Measurements from ENCODE around the gene CEP104. TPM values are rescaled to one million over a fixed set of nuclear protein-coding genes. Genes with fewer than 3 reads are reported as not detected.
A peak's percentile ranks its signal among the peaks of the same experiment; 100 is the strongest.

CEP104 gene
- total RNA-seq, 1 experiment from 2014 or later = 17.5 TPM

DNA sequence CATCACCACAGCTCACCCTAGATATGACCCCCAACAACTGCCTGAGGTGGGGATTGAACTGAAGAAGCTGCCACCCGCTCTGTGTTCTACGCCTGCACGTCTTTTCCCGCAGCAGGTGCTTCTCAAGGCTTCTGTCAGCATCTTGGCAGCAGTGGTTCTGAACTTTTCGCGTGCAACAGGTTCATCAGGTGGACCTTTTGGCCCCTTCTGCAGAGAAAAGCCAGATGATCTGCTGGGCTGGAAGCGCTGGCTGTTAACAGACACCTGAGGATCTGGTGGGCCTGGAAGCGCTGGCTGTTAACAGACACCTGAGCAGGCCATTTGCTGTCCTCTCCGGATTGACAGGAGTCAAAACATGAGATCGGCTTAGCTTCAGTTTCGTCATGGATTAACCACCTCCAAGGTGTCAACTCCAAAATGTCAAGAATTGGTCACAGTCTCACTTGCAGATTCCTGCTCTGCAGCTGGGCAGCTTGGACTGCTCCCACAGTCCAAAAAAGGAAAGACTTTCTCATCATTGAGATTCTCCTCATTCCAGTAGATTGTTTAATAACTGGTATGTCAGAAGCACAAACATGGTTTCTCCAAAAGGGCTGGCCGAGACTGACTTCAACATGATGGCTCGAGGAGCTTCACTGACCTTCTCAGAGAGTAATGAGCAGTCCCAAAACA is 38.4 kb upstream of the CEP104 start:
- DNase-seq (ENCODE audit: low spot score) = no peak
- in situ Hi-C loops (cut with HindIII; ENCODE audit: low sequenced_read_pairs) = no loop called here

DNA sequence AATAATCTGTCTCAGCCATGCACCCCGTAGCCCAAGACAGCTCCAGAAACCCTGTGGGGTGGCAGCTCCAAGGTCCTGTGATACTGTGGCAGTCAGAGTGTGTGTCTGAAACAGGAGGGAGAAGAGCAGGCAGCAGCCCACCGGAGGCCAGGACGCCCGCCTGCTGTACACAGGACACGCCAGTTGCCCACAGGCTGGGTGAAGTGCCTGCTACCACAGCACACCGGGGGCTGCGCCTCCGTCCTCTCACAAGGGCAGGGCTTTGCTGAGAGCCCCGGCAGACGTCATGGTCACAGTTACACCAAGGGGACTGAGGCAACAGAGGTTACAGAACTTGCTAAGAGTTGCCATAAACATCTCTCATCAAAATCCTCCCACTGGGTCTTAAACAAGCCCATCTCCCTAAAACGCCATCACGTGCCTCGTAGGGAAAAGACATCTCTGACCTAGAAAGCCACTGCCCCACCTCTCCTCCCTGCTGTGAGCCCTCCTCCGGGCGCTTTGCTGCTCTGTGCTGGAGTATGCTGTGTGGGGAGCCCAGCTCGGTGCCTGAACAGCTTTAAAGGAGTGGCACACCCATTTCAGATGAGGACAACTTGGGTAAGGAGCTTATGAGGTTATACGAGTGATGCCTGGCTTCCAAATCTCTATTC is 37.7 kb upstream of the CEP104 start:
- no peak for DNase-seq (ENCODE audit: low spot score)
- in situ Hi-C loops (cut with HindIII; ENCODE audit: low sequenced_read_pairs) = no loop called here

DNA sequence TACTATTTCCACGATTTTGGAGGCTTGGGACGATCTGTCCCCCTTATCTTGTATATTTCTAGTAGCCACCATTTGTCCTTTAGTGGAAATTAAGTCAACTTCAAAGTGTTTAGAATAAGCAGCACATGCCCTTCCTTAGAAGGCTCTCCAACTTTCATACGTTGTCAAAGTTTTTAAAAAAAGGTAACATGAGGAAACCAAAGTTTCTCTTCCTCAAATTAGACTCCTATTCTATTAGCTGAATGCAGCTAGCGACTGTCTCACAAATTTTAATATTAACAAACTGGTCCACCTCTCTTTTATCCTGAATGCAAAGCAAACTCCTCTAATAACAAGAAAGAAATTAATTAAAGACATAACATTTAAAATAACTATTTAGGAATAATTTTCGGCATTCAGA is 36.2 kb upstream of the CEP104 start:
- no peak for DNase-seq (ENCODE audit: low spot score)
- in situ Hi-C loops (cut with HindIII; ENCODE audit: low sequenced_read_pairs) = no loop called here

DNA sequence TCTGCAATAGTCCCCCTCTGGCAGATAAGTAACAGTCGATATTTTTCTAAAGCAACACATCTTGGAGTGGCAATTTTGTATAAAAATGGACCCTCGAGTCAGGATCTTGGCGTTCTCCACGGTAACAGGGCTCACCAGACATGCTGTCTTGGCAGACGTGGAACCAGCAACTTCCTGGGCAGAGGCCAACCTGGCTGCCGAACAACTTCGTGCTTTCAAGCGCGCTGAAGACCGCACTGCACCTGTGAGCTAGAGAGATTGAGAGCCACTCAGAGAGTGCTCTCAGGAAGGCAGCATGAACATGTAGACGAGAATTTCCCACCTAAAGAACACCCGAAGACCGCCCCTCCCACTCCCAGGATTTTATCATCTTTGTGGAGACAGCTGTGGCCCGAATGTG is 35.7 kb upstream of the CEP104 start:
- in situ Hi-C loops (cut with HindIII; ENCODE audit: low sequenced_read_pairs) = no loop called here
- peak; percentile 67 for DNase-seq (ENCODE audit: low spot score)

DNA sequence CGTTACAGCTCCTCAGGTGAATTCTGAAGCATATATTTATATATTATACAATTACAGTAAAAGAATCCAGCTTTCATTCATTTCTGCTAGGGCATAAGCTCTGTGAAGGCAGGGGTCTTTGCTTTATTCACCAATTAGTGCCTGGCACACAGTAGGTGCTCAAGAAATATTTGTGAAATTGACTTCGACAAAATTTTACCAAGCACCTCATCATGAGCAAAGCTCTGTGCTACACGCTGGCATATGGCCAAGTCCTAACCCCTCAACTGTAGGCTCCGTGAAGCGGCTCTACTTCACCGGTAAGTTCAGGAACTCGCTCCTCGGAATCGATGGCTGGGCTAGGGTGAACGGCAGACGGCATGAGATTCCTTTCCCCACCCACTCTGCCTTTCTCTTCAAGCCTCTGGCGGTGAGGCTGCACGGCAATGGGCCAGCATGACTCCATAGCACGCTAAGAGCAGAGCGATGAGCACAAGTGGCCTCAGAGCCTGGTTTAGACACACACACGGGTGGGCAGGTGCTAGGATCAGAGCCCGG is 34.4 kb upstream of the CEP104 start:
- in situ Hi-C loops (cut with HindIII; ENCODE audit: low sequenced_read_pairs) = no loop called here
- DNase-seq (ENCODE audit: low spot score) = no peak

DNA sequence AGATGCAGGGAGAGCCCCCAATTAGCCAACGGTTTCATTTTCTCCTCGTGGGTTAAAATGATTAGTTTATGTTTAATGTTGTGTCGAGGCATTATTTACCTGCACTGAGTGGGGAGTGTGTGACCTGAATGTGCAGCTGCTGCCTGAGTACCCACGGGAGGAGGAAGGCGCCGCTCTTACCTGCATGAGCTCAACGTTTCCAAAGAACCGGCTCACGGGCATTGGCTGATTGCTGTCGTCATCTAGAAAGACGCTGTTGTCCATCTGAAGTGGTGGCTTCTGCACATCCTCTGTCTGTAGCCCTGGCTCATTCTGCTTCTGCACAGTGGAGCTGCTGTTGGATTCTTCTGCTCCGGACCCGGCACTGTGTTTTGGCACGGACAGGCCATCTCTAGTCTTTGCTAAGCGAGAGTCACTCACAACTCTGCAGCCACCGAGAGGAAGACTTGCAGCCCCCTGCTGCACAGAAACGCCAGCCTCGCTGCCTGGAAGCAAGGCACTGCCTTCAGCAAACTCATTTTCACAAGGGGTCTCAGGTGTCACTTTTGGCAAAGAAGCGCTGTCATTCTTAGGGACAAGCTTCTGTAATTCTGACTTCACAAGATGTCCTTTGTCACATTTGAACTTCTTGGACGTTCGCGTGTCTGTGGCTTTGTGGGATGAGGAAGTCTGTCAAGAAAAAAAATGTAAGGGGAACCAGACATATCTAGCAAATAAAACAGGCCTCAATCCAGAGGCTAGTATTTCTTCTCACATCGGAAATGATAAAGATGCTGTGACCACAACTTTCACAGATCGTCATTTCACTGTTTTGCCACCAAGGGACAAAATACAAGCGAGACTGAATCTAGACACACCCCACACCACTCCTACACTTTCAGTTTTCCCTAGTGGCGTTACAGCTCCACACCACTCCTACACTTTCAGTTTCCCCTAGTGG is 33.6 kb upstream of the CEP104 start:
- in situ Hi-C loops (cut with HindIII; ENCODE audit: low sequenced_read_pairs) = no loop called here
- no peak for DNase-seq (ENCODE audit: low spot score)

DNA sequence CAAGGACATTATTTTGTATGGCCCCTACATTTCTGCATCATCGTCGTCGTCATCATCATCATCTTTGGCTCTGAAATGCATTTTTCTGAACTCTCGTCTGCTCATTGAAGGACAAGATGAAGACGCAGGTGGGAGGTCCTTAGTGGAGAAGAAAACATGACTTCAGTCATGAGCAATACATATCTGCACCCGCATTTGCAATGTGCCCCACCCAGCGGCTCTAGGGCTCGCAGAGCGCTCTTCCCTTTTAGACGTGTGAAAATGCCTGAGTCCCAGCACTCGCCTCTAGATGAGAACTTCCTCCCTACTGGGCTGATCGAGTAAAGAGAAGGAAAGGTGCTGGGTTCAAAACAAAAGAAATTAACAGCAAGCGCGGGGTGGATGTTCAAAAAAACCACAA is 32.9 kb upstream of the CEP104 start:
- DNase-seq (ENCODE audit: low spot score) = no peak
- in situ Hi-C loops (cut with HindIII; ENCODE audit: low sequenced_read_pairs) = no loop called here

DNA sequence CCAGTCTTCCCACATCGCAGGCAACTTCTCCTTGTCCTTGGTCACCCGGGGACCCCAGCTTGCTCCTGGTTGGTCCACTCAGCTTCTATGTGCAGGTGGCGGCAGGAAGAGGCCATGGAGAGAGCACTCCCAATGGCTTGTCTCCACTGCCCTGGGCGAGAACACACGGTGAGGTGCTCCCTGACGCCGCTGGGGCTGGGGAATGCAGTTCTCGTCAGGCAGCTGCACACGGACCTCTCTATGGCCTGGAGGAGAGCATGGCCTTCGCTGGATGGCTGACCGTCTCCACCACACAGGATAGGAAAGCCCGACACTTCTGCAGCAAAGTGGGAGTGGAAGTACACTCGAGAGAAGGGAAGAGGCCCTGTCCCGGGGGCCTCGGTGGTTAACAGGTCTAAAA is 31.3 kb upstream of the CEP104 start:
- in situ Hi-C loops (cut with HindIII; ENCODE audit: low sequenced_read_pairs) = no loop called here
- no peak for DNase-seq (ENCODE audit: low spot score)

DNA sequence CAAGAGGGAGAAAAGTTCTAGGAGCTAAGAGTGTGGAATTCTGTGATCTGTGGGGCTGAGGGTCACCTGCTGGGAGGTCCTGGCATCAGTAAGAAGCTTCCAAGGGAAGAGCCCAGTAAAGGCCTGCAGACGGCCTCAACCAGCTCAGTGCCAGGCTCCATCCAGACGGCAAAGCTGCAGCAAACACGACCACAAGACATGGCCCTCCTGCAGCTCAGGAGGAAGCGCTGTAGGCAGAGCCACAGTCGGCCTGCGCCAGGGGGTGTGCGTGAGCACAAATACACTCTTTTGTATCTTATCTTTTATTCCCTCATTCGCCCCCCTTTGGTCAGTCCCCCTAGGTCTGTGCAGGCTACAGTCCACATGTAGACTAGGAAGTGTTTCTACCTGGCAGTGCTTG is 29.7 kb upstream of the CEP104 start:
- DNase-seq (ENCODE audit: low spot score) = no peak
- in situ Hi-C loops (cut with HindIII; ENCODE audit: low sequenced_read_pairs) = no loop called here

DNA sequence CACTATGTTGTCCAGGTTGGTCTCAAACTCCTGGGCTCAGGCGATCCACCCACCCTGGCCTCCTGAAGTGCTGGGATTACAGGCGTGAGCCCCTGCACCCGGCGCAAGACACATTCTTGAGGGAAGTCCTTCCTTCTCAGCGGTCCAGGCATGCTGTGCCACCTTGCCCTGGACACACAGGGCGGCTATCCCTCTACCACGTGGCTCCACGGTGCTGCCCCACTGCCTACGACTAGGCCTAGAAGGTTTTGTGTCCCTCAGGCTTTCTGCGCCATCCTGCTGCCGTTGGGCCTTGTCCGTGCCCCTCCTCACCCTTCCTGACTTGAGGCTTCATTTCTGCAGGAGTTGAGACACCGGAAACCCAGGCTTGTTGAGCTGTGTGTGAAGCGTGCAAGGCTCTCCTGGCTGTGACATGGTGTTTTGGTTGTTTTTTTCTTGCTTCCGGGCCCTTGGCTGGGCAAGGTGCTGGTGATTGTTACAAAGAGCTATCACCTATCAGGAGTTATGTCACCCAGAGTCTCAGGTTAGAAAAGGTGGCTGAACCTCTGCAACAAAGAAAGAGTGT is 29.2 kb upstream of the CEP104 start:
- in situ Hi-C loops (cut with HindIII; ENCODE audit: low sequenced_read_pairs) = no loop called here
- DNase-seq (ENCODE audit: low spot score) = no peak

DNA sequence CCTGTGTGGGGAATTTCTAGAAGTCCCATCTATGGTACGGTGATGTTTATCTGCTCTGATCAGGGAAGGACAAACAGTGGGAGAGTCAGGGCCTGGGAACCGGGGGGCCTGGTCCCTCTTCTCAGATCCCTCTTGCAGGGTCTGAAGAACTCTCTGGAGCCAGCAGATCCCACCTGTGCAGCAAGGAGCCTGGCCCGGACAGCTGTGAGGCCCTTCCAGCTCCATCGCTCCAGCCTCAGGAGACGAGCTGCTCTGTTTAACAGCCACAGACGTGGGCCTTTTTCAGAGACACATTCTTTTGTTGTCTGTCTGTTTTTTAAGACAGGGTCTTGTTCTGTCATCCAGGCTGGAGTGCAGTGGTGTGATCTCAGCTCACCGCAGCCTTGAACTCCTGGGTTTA is 28.6 kb upstream of the CEP104 start:
- DNase-seq (ENCODE audit: low spot score) = no peak
- in situ Hi-C loops (cut with HindIII; ENCODE audit: low sequenced_read_pairs) = no loop called here

DNA sequence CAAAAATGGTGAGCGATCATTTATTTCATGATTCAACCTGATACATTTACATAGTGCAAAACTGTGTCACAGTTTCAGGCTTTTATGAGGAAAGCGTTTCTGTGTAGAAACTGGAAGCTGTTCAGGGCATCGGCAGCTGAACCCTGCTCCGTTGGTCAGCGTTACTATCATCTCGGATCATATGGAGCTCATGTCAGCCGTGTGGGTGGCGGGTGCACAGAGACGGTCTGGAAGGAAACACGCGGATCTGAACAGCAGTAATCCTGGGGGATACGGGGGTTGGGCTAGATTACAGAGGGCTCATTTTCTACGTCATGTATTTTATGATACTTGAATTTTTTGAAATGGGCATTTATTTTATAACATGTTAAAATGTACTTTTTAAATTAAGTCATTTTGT is 28.0 kb upstream of the CEP104 start:
- in situ Hi-C loops (cut with HindIII; ENCODE audit: low sequenced_read_pairs) = no loop called here
- DNase-seq (ENCODE audit: low spot score) = no peak

DNA sequence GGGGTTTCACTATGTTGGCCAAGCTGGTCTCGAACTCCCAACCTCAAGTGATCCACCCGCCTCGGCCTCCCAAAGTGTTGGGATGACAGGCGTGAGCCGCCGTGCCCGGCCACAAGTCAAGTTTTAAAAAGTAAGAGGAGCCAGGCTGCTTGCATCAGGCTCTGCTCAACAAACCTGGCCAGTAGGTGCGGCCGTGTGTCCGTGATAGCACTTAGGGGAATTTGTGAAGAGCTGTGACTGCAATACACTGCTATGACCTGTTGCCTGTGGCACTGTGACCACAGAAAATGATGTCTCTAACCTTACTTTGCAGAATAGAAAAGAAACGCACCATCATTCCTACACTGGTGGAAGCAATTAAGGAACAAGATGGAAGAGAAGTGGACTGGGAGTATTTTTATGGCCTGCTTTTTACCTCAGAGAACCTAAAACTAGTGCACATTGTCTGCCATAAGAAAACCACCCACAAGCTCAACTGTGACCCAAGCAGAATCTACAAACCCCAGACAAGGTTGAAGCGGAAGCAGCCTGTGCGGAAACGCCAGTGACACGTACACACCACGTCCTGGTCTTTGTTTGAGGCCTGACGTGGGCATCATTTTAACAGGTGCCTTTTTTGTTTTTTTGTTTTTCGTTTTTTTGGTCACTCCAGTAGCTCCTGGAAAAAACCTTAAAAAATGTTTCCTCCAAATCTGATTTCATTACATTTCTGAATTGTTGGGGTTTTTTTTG is 26.3 kb upstream of the CEP104 start:
- in situ Hi-C loops (cut with HindIII; ENCODE audit: low sequenced_read_pairs) = no loop called here
- DNase-seq (ENCODE audit: low spot score) = no peak

DNA sequence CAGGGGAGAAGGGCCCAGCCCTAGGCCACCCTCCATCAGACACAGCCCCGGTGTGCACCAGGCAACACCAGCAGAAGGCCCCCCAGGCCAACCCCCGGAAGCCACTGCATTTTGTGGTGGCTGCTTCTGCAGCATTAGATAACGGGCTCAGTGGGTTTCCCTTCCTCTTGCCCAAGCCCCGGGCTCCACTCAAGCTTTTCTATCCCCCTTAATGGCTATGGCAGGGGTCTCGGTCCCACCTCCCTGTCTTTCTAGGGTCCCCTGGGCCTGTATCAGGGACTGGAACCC is 24.1 kb upstream of the CEP104 start:
- in situ Hi-C loops (cut with HindIII; ENCODE audit: low sequenced_read_pairs) = no loop called here
- DNase-seq (ENCODE audit: low spot score) = no peak

DNA sequence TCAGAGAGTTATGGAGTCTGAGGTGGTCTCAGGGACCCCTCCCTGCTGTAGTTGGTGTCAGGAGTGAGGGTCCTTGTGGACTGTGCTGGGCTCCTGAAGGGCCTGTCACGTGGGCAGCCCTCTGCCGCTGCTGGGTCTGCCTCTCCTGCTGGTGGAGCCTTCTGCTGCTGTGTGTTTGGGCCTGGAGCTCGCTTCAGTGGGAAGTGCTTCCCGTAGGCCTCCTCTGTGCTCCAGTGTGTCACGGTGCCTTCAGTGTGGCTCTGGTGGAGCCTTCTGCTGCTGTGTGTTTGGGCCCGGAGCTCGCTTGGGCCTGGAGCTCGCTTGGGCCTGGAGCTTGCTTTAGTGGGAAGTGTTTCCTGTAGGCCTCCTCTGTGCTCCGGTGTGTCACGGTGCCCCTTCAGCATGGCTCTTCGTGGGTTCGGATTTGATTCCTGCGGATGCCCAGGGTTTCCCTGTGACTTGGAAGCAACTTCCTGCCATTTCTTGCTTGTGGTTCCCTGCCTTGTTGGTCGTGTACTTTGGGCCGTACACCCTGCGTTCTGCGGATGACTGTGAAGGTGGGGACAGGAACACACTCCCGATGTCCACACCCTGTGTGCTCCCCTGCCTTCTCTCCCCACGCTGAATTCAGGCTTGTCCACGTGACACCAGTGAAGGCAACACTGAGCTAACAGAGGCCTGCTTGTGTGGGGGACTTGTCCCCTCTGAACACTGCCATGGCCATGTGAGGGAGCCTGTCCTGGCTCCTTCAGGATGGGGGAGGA is 23.6 kb upstream of the CEP104 start:
- DNase-seq (ENCODE audit: low spot score) = no peak
- in situ Hi-C loops (cut with HindIII; ENCODE audit: low sequenced_read_pairs) = no loop called here

DNA sequence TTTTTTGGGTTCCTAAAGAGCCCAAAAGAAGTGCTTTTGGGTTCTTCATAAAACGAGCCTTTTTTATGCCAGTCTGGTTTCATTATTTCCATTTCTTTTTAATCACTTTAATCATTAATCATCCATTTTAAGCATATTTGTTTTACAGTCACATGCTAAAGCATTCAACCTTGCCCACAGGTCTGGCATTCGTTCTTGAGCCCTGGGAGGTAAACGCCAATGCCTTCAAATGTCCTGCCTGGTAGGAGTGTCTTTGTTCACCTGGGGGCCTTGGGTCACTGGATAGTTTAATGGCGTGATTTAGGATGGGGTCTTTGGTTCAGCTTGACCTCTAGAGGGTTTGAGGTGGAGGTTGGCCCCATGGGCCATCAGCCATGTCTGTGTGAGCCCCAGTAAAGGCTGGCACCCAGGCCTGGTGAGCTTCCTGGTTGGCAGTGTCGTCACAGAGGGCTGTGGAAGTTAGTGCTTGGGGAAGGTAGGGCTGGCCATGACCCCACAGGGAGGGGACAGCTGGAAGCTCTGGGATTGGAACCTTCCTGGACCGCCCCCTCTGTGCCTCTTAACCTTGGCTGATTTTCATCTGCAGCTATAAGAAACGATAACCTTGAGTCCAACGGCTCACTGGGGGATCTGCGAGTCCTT is 22.9 kb upstream of the CEP104 start:
- in situ Hi-C loops (cut with HindIII; ENCODE audit: low sequenced_read_pairs) = no loop called here
- DNase-seq (ENCODE audit: low spot score) = no peak

DNA sequence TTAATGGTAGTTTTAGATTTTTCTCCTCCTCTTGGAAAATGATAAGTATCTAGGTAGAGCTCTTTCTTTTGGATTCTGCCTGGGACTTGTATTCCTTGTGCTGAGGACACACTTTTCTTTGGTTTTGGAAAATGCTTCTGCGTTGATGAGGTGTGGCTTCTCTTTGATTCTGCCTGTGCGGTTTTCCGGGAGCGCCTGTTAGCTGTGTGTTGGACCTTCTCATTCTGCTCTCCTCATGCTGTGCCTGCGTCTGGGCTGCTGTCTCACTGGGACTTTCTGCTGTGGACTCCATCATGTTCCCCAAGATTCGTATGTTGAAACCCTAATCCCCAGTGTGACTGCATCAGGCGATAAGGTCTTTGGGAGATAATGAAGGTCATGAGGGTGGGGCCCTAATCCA is 22.1 kb upstream of the CEP104 start:
- DNase-seq (ENCODE audit: low spot score) = no peak
- in situ Hi-C loops (cut with HindIII; ENCODE audit: low sequenced_read_pairs) = no loop called here

DNA sequence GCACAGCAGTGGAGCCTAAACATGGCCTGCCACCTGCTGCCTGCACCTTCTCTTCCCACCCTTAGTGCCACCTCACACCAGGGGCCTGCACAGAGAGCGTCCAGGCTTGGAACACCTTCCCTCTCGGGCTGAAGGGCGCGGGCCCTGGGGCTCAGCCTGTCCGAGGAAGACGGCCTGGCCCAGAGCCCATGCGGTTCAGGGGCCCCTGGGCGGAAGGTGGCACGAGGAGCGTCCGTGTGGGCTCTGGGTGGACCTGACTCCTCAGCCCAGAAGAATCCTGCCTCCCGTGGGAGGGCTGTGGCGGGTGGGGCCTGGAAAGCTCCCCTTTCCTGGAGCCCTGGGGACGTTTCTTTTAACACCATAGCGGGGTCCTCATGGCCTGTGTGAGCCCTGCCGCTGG is 19.7 kb upstream of the CEP104 start:
- DNase-seq (ENCODE audit: low spot score) = no peak
- in situ Hi-C loops (cut with HindIII; ENCODE audit: low sequenced_read_pairs) = no loop called here

Data from G401 (cell line).